Measurements from ENCODE around the gene DAAM2. TPM values are rescaled to one million over a fixed set of nuclear protein-coding genes. Genes with fewer than 3 reads are reported as not detected.

The DAAM2 gene
- polyA plus RNA-seq, 1 of the 3 experiments (the other 2 are of a cell fraction), result 0.20 TPM

- no peaks in the 10 kb centered on the region for H3K36me3 ChIP-seq (replicated peaks in 1 of 2; ENCODE audit: control insufficient read depth in 1 of 2, insufficient read depth in 2 of 2, low read length in 1 of 2)
- no peak overlapping the region for H3K4me3 ChIP-seq (ENCODE audit: low read depth in 2 of 2, low read length in 1 of 2)
- no peak overlapping the region for H2AFZ ChIP-seq (ENCODE audit: low read depth)
- H3F3A ChIP-seq (replicated peaks; ENCODE audit: insufficient read depth), result peaks cover 4% of the 10 kb centered on the region
- H3K9me3 ChIP-seq, result no peaks in the 10 kb centered on the region
- H3K27me3 ChIP-seq (ENCODE audit: insufficient read depth), result no peaks in the 10 kb centered on the region
- ChIA-PET CTCF (no interaction called here), POLR2A (interaction anchor here (2.4 kb wide), 1 partner anchor 12 kb away, joined by 8 read pairs; the partner anchor contains the start of gene MOCS1)
- no peak overlapping the region for H3K4me2 ChIP-seq
- TF ChIP-seq POLR2AphosphoS5 (IDR thresholded peaks at IDR 0.05; ENCODE audit: low read depth, low read length) (no peak), MAX (IDR thresholded peaks at IDR 0.05; ENCODE audit: low read depth) (no peak)
- DNase-seq, result no peak
- WGBS (ENCODE audit: low lambda C conversion rate), result 94% methylated on average over 4 of the region's 5 CpGs
- H4K20me1 ChIP-seq (ENCODE audit: insufficient read depth), result no peaks in the 10 kb centered on the region
- H3K4me1 ChIP-seq (ENCODE audit: control insufficient read depth in 1 of 2, insufficient read depth in 2 of 2, low read depth in 1 of 2, low read length in 1 of 2), result peaks cover 0 to 17% of the 10 kb centered on the region in 2 experiments; a peak in 1 of 4 replicates
- no peaks in the 10 kb centered on the region for H3K79me2 ChIP-seq (ENCODE audit: insufficient read depth)
- no peaks in the 10 kb centered on the region for H3K9me2 ChIP-seq
- no peak overlapping the region; a peak in 1 of 4 replicates for H3K27ac ChIP-seq (ENCODE audit: low read depth in 2 of 2, low read length in 1 of 2)
- H3K9ac ChIP-seq, result no peak overlapping the region
Measured at GRCh38 chr6:39922821-39923220, 130.6 kb downstream of the DAAM2 start.

GRCh38 chr6:39923394-39923793 is 131.2 kb downstream of the DAAM2 start:
- Histone ChIP-seq H3K9me3 (no peaks in the 10 kb centered on the region), H3K9ac (no peak overlapping the region), H3K4me3 (ENCODE audit: low read depth in 2 of 2, low read length in 1 of 2) (no peak overlapping the region), H3K4me2 (no peak overlapping the region), H3K27ac (ENCODE audit: low read depth in 2 of 2, low read length in 1 of 2) (peak overlapping the region in 1 of 2 experiments; percentile 53; a peak in 1 of 4 replicates), H2AFZ (ENCODE audit: low read depth) (no peak overlapping the region), H3F3A (replicated peaks; ENCODE audit: insufficient read depth) (peaks cover 4% of the 10 kb centered on the region), H4K20me1 (ENCODE audit: insufficient read depth) (no peaks in the 10 kb centered on the region), H3K9me2 (no peaks in the 10 kb centered on the region), H3K4me1 (ENCODE audit: control insufficient read depth in 1 of 2, insufficient read depth in 2 of 2, low read depth in 1 of 2, low read length in 1 of 2) (peaks cover 0 to 17% of the 10 kb centered on the region in 2 experiments; a peak in 1 of 4 replicates), H3K79me2 (ENCODE audit: insufficient read depth) (no peaks in the 10 kb centered on the region), H3K27me3 (ENCODE audit: insufficient read depth) (no peaks in the 10 kb centered on the region), H3K36me3 (replicated peaks in 1 of 2; ENCODE audit: control insufficient read depth in 1 of 2, insufficient read depth in 2 of 2, low read length in 1 of 2) (no peaks in the 10 kb centered on the region)
- DNase-seq, result peak; percentile 85
- no CpG with 5 or more reads among the region's 5 CpGs for WGBS (ENCODE audit: low lambda C conversion rate)
- CTCF ChIA-PET, result no interaction called here
- POLR2A ChIA-PET, result interaction anchor here (2.4 kb wide), 1 partner anchor 11 kb away, joined by 8 read pairs; the partner anchor contains the start of gene MOCS1
- TF ChIP-seq MXI1 (IDR thresholded peaks at IDR 0.05; ENCODE audit: low read depth, low read length), result peak; percentile 37; the same call in 1 of the 2 replicates
- TF ChIP-seq YY1 (IDR thresholded peaks at IDR 0.05; ENCODE audit: low read depth), result no peak
- no peak for TF ChIP-seq RFX5 (IDR thresholded peaks at IDR 0.05; ENCODE audit: low read length)
- 0 out of 4 replicates have a peak, but pooled peaks of 1 of the 2 experiments have one; percentile 5 for TF ChIP-seq EP300 (IDR thresholded peaks at IDR 0.05; ENCODE audit: borderline replicate concordance in 1 of 2, low read depth in 1 of 2, low read length in 1 of 2)
- TF ChIP-seq POLR2AphosphoS5 (IDR thresholded peaks at IDR 0.05; ENCODE audit: low read depth, low read length), result no peak
- TF ChIP-seq CHD2 (IDR thresholded peaks at IDR 0.05; ENCODE audit: low read length, partially characterized antibody), result peak; percentile 64
- no peak for TF ChIP-seq ELF1 (IDR thresholded peaks at IDR 0.05)

GRCh38 chr6:39923861-39924260 is 131.7 kb downstream of the DAAM2 start:
- ChIA-PET CTCF (no interaction called here), POLR2A (interaction anchor here (2.4 kb wide), 1 partner anchor 11 kb away, joined by 8 read pairs; the partner anchor contains the start of gene MOCS1)
- Histone ChIP-seq H3K27ac (ENCODE audit: low read depth in 2 of 2, low read length in 1 of 2) (peak overlapping the region in 1 of 2 experiments; percentile 12; a peak in 1 of 4 replicates), H3F3A (replicated peaks; ENCODE audit: insufficient read depth) (peaks cover 4% of the 10 kb centered on the region), H3K9me3 (no peaks in the 10 kb centered on the region), H2AFZ (ENCODE audit: low read depth) (no peak overlapping the region), H3K4me3 (ENCODE audit: low read depth in 2 of 2, low read length in 1 of 2) (no peak overlapping the region), H4K20me1 (ENCODE audit: insufficient read depth) (no peaks in the 10 kb centered on the region), H3K27me3 (ENCODE audit: insufficient read depth) (no peaks in the 10 kb centered on the region), H3K4me1 (ENCODE audit: control insufficient read depth in 1 of 2, insufficient read depth in 2 of 2, low read depth in 1 of 2, low read length in 1 of 2) (peaks cover 0 to 17% of the 10 kb centered on the region in 2 experiments; a peak in 1 of 4 replicates), H3K4me2 (no peak overlapping the region), H3K36me3 (replicated peaks in 1 of 2; ENCODE audit: control insufficient read depth in 1 of 2, insufficient read depth in 2 of 2, low read length in 1 of 2) (no peaks in the 10 kb centered on the region), H3K9me2 (no peaks in the 10 kb centered on the region), H3K9ac (no peak overlapping the region), H3K79me2 (ENCODE audit: insufficient read depth) (no peaks in the 10 kb centered on the region)
- no peak for DNase-seq
- WGBS (ENCODE audit: low lambda C conversion rate), result 87% methylated on average over 4 of the region's 6 CpGs
- no peak for TF ChIP-seq EP300 (IDR thresholded peaks at IDR 0.05; ENCODE audit: borderline replicate concordance in 1 of 2, low read depth in 1 of 2, low read length in 1 of 2)
- no peak for TF ChIP-seq RXRA (IDR thresholded peaks at IDR 0.05; ENCODE audit: borderline replicate concordance, low read depth)
- TF ChIP-seq USF1 (IDR thresholded peaks at IDR 0.05; ENCODE audit: borderline replicate concordance, low read depth), result no peak
- TF ChIP-seq USF2 (IDR thresholded peaks at IDR 0.05; ENCODE audit: borderline replicate concordance, low read depth, low read length), result no peak
- TF ChIP-seq TAF1 (IDR thresholded peaks at IDR 0.05; ENCODE audit: borderline replicate concordance, low read depth, low read length), result no peak
- no peak for TF ChIP-seq NRF1 (IDR thresholded peaks at IDR 0.05; ENCODE audit: low read depth, low read length)
- no peak for TF ChIP-seq CTCF (IDR thresholded peaks at IDR 0.05)
- no peak for TF ChIP-seq SIN3A (IDR thresholded peaks at IDR 0.05; ENCODE audit: borderline replicate concordance, low read depth, low read length)
- no peak for TF ChIP-seq NFIC (IDR thresholded peaks at IDR 0.05; ENCODE audit: borderline replicate concordance)
- no peak for TF ChIP-seq EZH2phosphoT487 (IDR thresholded peaks at IDR 0.05; ENCODE audit: borderline replicate concordance, low read depth)
- TF ChIP-seq MXI1 (IDR thresholded peaks at IDR 0.05; ENCODE audit: low read depth, low read length), result no peak
- TF ChIP-seq TEAD4 (IDR thresholded peaks at IDR 0.05; ENCODE audit: borderline replicate concordance, insufficient read depth), result no peak
- no peak for TF ChIP-seq RFX5 (IDR thresholded peaks at IDR 0.05; ENCODE audit: low read length)
